Myocyte (in vitro differentiated cells): ENCODE data around the gene DAB2IP. TPM values are rescaled to one million over a fixed set of nuclear protein-coding genes. Genes with fewer than 3 reads are reported as not detected.

Source experiments
- DNase-seq: peaks from one replicate; pipeline ENCODE4 v3.0.0-alpha.2; 2012; ENCODE audit warnings: low read depth
- total RNA-seq: library from RNA; depleted of rRNA; stranded (reverse); fragments of >200 nt; gene quantifications from 2 replicates; pipeline ENCODE4 v1.2.3, GENCODE V29; 2014

The DAB2IP gene
- total RNA-seq, 1 donor from 2014 or later: 4.5 TPM

GRCh38 chr9:121813519-121814210, 162.2 kb downstream of the DAB2IP start:
- DNase-seq: no peak

GRCh38 chr9:121814594-121814993, 163.2 kb downstream of the DAB2IP start:
- DNase-seq: no peak

- no peak for DNase-seq
Measured at GRCh38 chr9:121815084-121815483, 163.7 kb downstream of the DAB2IP start.

GRCh38 chr9:121815546-121816448, 164.4 kb downstream of the DAB2IP start:
- no peak for DNase-seq

GRCh38 chr9:121816449-121816817, 165.0 kb downstream of the DAB2IP start:
- no peak for DNase-seq

GRCh38 chr9:121816845-121817450, 165.5 kb downstream of the DAB2IP start:
- DNase-seq: no peak

- no peak for DNase-seq
Measured at GRCh38 chr9:121817476-121817875, 166.0 kb downstream of the DAB2IP start.

- no peak for DNase-seq
Measured at GRCh38 chr9:121818016-121818661, 166.7 kb downstream of the DAB2IP start.

- DNase-seq: no peak
Measured at GRCh38 chr9:121818841-121819427, 167.5 kb downstream of the DAB2IP start.

GRCh38 chr9:121819428-121820231, 168.2 kb downstream of the DAB2IP start:
- no peak for DNase-seq

- no peak for DNase-seq
Measured at GRCh38 chr9:121820286-121821005, 169.0 kb downstream of the DAB2IP start.

- no peak for DNase-seq
Measured at GRCh38 chr9:121821326-121821725, 169.9 kb downstream of the DAB2IP start.

- DNase-seq: no peak
Measured at GRCh38 chr9:121822093-121823085, 171.0 kb downstream of the DAB2IP start.

- DNase-seq: no peak
Measured at GRCh38 chr9:121823451-121824169, 172.2 kb downstream of the DAB2IP start.

- no peak for DNase-seq
Measured at GRCh38 chr9:121824651-121825030, 173.2 kb downstream of the DAB2IP start.

GRCh38 chr9:121825031-121825691, 173.7 kb downstream of the DAB2IP start:
- DNase-seq: no peak

GRCh38 chr9:121826711-121827110, 175.3 kb downstream of the DAB2IP start:
- DNase-seq: no peak
